GM19099 (cell line): Measurements from ENCODE around the gene SLC23A3.

Experiments used
- POLR2A ChIP-seq: IDR thresholded peaks from 3 replicates; pipeline ENCODE4 v1.6.1; 2011; ENCODE audit warnings: low read depth; ENCODE audit not compliant: insufficient read length; ENCODE audit errors: extremely low read depth

Gene SLC23A3

DNA sequence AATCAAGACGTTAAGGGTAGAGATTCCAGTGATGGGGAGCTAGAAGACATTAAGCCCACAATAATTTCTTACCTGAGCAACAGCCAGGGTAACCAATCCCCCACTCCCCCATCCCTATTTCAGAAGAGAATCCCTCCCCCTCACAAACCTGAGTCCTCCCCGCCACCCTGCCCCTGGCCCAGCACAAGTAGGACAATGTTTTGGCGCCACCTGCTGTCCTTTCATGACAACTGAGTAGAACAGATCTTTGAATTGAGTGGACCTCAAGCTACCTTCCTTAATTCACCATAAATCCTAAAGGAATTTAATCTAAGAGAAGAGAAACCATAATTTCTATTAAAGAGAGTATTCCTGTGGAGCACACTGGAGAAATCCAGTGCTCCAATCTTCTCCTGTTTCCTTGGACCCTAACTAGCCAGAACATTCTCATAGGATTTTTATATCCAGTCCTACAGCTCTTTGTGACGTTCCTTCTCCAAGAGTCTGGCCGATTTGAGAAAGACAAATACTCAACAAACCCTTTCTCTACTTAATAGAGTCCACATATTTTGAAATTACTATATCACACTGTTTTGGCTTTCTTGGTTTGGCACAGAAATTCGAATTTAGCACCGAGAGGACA, 50.3 kb downstream of the SLC23A3 start:
- no peak for TF ChIP-seq POLR2A

- no peak for TF ChIP-seq POLR2A
Observed at GRCh38 chr2:219118504-219118903, 51.3 kb downstream of the SLC23A3 start.

- no peak for TF ChIP-seq POLR2A
Observed at GRCh38 chr2:219116776-219117646, 52.8 kb downstream of the SLC23A3 start.

GRCh38 chr2:219112651-219113338, 57.0 kb downstream of the SLC23A3 start:
- TF ChIP-seq POLR2A, result no peak

DNA sequence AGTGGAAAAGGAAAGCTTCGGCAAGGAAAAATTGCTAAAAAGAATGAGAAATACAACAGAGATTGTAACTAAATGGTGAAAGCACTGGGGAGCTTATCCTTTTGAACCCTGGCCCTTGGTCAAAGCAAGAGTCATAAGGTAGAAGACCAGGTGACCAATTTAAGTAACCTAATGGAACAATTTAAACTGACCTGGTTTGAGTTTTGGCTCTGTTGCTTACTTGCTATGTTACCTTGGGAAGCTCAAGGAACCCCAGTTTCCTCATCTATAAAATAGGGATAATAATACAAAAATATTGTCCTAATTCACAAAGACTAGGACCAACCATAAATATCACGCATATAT, 57.8 kb downstream of the SLC23A3 start:
- TF ChIP-seq POLR2A, result no peak
